Loucy (cell line): Measurements from ENCODE around the gene GRID1.

Experiments
- EZH2phosphoT487 ChIP-seq: fragments of 200-600 bp; IDR thresholded peaks from 2 replicates; pipeline ENCODE4 v1.6.1; 2018; ENCODE audit warnings: antibody characterized with exemption, mild to moderate bottlenecking, moderate library complexity, borderline replicate concordance
- TF ChIP-seq, protein P1 (sequence below): fragments of 200-600 bp; sonication (generic); conservative IDR thresholded peaks from 2 replicates; pipeline ENCODE4 v1.5.1; 2014; ENCODE audit warnings: mild to moderate bottlenecking, antibody characterized with exemption, low read length

DNA sequence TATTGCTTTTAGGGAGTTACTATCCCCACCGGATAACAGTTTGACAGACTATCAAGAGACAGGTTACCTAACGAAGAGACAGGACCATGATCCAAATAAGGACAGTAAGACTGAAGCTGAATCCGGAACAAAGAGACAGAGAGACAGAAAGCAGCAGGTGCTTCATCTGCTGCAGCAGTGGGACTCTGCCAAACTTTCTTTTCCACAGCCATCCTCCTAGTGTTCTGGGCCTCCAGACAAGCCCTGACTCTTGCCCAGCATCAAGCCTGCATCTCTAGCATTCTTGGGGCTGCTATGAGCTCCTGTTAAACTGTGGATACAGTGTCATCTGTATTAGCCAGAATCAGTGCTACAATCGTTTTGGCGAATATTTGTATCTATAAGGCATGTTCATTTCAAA, 761.7 kb downstream of the GRID1 start:
- TF ChIP-seq, protein P1, sequence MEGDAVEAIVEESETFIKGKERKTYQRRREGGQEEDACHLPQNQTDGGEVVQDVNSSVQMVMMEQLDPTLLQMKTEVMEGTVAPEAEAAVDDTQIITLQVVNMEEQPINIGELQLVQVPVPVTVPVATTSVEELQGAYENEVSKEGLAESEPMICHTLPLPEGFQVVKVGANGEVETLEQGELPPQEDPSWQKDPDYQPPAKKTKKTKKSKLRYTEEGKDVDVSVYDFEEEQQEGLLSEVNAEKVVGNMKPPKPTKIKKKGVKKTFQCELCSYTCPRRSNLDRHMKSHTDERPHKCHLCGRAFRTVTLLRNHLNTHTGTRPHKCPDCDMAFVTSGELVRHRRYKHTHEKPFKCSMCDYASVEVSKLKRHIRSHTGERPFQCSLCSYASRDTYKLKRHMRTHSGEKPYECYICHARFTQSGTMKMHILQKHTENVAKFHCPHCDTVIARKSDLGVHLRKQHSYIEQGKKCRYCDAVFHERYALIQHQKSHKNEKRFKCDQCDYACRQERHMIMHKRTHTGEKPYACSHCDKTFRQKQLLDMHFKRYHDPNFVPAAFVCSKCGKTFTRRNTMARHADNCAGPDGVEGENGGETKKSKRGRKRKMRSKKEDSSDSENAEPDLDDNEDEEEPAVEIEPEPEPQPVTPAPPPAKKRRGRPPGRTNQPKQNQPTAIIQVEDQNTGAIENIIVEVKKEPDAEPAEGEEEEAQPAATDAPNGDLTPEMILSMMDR = no peak
- TF ChIP-seq EZH2phosphoT487 = no peak
